Endothelial cell of umbilical vein (primary cell): ENCODE results near the gene NADK. TPM values are rescaled to one million over a fixed set of nuclear protein-coding genes. Genes with fewer than 3 reads are reported as not detected.

Experiments used
- BruUV-seq: library from RNA; stranded (reverse); fragments of 400-500 nt; replicated peaks from 2 replicates; lab custom pipeline; 2021; lab: Mats Ljungman, UMichigan
- CTCF ChIA-PET: fragments of 300-600, 350-600 bp; sonication (Branson Sonifier 250); formaldehyde crosslinking; loops from one replicate; lab custom pipeline; 2021; ENCODE audit warnings: antibody characterized with exemption, inconsistent platforms; lab: Charles Lee
- POLR2A ChIA-PET: fragments of 300-600, 350-600 bp; sonication (Branson Sonifier 250); formaldehyde crosslinking; loops from one replicate; lab custom pipeline; 2021; ENCODE audit warnings: antibody characterized with exemption, inconsistent platforms; lab: Charles Lee
- DNase-seq: peaks from one replicate; pipeline ENCODE4 v3.0.0-alpha.2; 2011; ENCODE audit warnings: low read depth, low spot score
- FAIRE-seq: peaks from 2 replicates; lab custom pipeline; 2011; peaks lifted over from hg19 to GRCh38; lab: Jason Lieb, UNC
- H2AFZ ChIP-seq: 2 replicates; pipeline ENCODE4 v1.6.0; 2012; ENCODE audit warnings: low read depth, low read length, control low read depth, inconsistent platforms
- H3K27ac ChIP-seq: 2 replicates; pipeline ENCODE4 v1.5.1; 2011; ENCODE audit warnings: low read depth, mild to moderate bottlenecking, control low read depth, low read length, moderate library complexity; ENCODE audit not compliant: insufficient read depth
- H3K27me3 ChIP-seq, 2 experiments: 2 replicates each; pipeline versions ENCODE4 v1.6.0 to v1.6.1; 2011; ENCODE audit warnings: low read length in 2 of 2, mixed read lengths in 1 of 2; ENCODE audit not compliant: control insufficient read depth in 2 of 2, insufficient read depth in 2 of 2
- H3K36me3 ChIP-seq, 2 experiments: 2 replicates in 1 of 2; 3 replicates in 1 of 2; pipeline ENCODE4 v1.5.1; 2011; ENCODE audit warnings: low read length in 2 of 2, mild to moderate bottlenecking in 1 of 2, moderate library complexity in 1 of 2; ENCODE audit not compliant: control insufficient read depth in 2 of 2, insufficient read depth in 2 of 2; ENCODE audit errors: extremely low read depth in 1 of 2
- H3K4me1 ChIP-seq: 3 replicates; pipeline ENCODE4 v1.5.1; 2011; ENCODE audit warnings: mild to moderate bottlenecking, low read length; ENCODE audit not compliant: control insufficient read depth, insufficient read depth; ENCODE audit errors: extremely low read depth
- H3K4me2 ChIP-seq: 2 replicates; pipeline ENCODE4 v1.6.1; 2011; ENCODE audit warnings: low read length, control low read depth, mixed read lengths; ENCODE audit not compliant: insufficient read depth
- H3K4me3 ChIP-seq, 3 experiments: fragments of 200-600 bp in 1 of 3; sonication (generic), shearing (Covaris generic) in 1 of 3; replicated peaks in 1 of 3; 2 replicates each; pipeline ENCODE4 v1.5.1; 2011 to 2016; ENCODE audit warnings: control low read depth in 3 of 3, low read length in 3 of 3, mild to moderate bottlenecking in 2 of 3, inconsistent platforms in 1 of 3, low read depth in 1 of 3, moderate library complexity in 1 of 3; ENCODE audit not compliant: insufficient read depth in 1 of 3
- H3K79me2 ChIP-seq: 2 replicates; pipeline ENCODE4 v1.6.0; 2012; ENCODE audit warnings: low read length, inconsistent platforms; ENCODE audit not compliant: control insufficient read depth, insufficient read depth
- H3K9ac ChIP-seq: replicated peaks from 2 replicates; pipeline ENCODE3; 2011; ENCODE audit warnings: low read length, control low read depth; ENCODE audit not compliant: insufficient read depth; ENCODE audit errors: extremely low read depth
- H3K9me1 ChIP-seq: replicated peaks from 3 replicates; pipeline ENCODE4 v1.6.0; 2011; ENCODE audit warnings: mild to moderate bottlenecking, low read length; ENCODE audit not compliant: control insufficient read depth, insufficient read depth; ENCODE audit errors: extremely low read depth
- H3K9me3 ChIP-seq: replicated peaks from 2 replicates; pipeline ENCODE4 v1.5.1; 2012; ENCODE audit warnings: low read length, inconsistent platforms; ENCODE audit not compliant: control insufficient read depth, insufficient read depth
- H4K20me1 ChIP-seq: replicated peaks from 2 replicates; pipeline ENCODE3; 2011; ENCODE audit warnings: mild to moderate bottlenecking, low read length; ENCODE audit not compliant: control insufficient read depth, insufficient read depth; ENCODE audit errors: extremely low read depth
- EZH2 ChIP-seq: IDR thresholded peaks from 2 replicates; pipeline ENCODE4 v1.6.1; 2012; ENCODE audit warnings: borderline replicate concordance, low read depth, mild to moderate bottlenecking, moderate library complexity, low read length, inconsistent platforms; ENCODE audit not compliant: severe bottlenecking
- FOS ChIP-seq: IDR thresholded peaks from 2 replicates; pipeline ENCODE4 v1.6.1; 2011; ENCODE audit warnings: mild to moderate bottlenecking, low read length, moderate library complexity, borderline replicate concordance; ENCODE audit not compliant: insufficient read depth
- GATA2 ChIP-seq: IDR thresholded peaks from 2 replicates; pipeline ENCODE4 v1.7.0; 2011; ENCODE audit warnings: low read depth, mild to moderate bottlenecking, moderate library complexity, mixed read lengths, low read length; ENCODE audit not compliant: insufficient read length, insufficient read depth
- JUN ChIP-seq: IDR thresholded peaks from 2 replicates; pipeline ENCODE4 v1.6.1; 2011; ENCODE audit warnings: borderline replicate concordance, low read depth; ENCODE audit not compliant: insufficient read length, insufficient read depth
- MYC ChIP-seq: IDR thresholded peaks from one replicate; pipeline ENCODE4 v1.6.1; 2011; ENCODE audit warnings: mild to moderate bottlenecking, low read depth, low read length
- POLR2A ChIP-seq: IDR thresholded peaks from 2 replicates; pipeline ENCODE4 v1.6.1; 2012; ENCODE audit warnings: low read depth, mild to moderate bottlenecking, control low read depth, low read length
- POLR2AphosphoS5 ChIP-seq: IDR thresholded peaks from 2 replicates; pipeline ENCODE4 v1.6.1; 2012; ENCODE audit warnings: low read depth, mild to moderate bottlenecking, control low read depth, low read length, moderate library complexity; ENCODE audit not compliant: insufficient read depth
- dilution Hi-C: fragments of 300-500 bp; cut with MboI; formaldehyde crosslinking; loops from one replicate; pipeline ENCODE4 v1.15.0; 2019; ENCODE audit warnings: low sequenced_read_pairs; ENCODE audit not compliant: extremely low pct_ligation_motif_present
- intact Hi-C: fragments of 100-400 bp; cut with micrococcal nuclease; formaldehyde crosslinking; loops from one replicate; pipeline ENCODE4 v1.10.0; 2022
- polyA plus RNA-seq, 4 experiments: library from polyadenylated mRNA; depleted of rRNA in 3 of 4; stranded (reverse) in 3 of 4; unstranded in 1 of 4; fragments of >200 nt; gene quantifications; 2 replicates each; pipeline versions ENCODE4 v1.2.1 to v1.2.3, GENCODE V29; 2011 to 2012; ENCODE audit warnings: missing spikeins in 1 of 4
- total RNA-seq: library from RNA; stranded (reverse); gene quantifications from 2 replicates; pipeline ENCODE4 v1.2.3, GENCODE V29; 2021
- TF ChIP-seq, protein P1 (sequence below): IDR thresholded peaks from 2 replicates; pipeline ENCODE4 v1.6.1; 2011; ENCODE audit not compliant: insufficient read depth, insufficient read length

NADK gene
- total and polyA plus RNA-seq, 2 donors (not counting 3 experiments of a cell fraction or from before 2014, with no cell fraction given), result 68.5 to 88.8 TPM

DNA sequence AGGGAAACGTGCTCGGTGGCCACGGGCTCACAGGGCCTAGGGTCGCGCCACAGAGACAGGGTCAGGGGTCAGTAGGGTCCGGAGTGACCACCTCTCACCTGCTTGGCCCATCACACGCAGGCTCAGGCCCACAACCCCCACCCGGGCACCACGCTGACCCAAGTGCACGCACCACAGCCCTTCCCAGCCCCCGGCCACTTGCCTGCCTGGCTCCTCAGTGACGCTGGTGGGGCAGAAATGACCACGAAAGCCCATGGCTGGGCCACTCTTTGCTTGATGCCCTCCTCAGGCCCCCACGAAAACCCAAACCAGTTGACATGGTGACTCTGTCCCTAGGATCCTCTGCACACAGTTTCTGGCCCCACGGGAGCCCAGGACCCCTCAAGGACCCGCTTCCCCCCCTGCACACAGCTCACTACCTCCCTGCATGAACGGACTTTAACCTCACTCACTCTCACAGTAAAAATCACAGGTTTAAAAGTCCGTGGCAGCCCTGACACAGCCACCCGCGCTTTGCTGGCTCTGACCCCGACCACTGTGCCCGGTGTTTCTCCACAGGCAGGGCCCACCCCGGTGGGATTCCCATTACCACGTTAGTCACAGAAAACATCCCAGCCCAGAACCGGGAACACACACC is 20.7 kb downstream of the NADK start:
- POLR2A ChIA-PET, result no interaction called here
- FAIRE-seq, result no peak

DNA sequence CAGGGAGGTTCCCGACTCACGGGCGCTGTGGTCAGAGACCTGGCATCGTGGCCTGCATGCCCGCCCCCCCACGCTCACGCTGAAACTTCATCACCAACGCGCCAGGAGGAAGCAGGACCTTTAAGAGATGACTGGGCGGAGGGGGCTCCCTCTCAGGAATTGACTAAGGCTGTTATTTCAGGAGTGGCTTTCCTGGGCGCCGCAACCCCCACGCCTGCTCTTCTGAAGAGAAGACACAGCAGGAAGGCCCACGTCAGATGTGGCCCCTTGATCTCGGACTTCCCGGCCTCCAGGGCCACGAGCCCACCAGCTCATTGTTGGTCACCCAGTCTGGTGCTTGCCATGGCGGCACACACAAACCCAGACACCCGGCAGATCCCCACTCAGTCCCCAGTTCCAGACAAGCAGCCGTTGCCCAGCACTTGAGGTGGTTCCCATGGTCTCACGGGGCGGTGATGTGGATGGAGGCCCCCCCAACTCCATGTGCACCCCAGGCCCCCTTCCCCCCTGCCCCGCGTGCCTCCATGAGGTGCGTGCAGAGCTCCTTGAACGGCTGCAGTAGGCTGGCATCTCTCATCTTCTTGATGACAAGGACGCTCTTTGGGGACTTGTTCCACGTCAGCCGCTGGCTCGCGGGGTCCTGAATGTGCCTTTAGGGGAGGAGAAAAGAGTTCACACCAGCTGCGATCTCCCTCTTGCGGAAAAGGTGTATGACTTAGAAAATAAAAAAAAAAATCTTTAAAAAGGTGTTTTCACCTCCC is 21.4 kb downstream of the NADK start:
- FAIRE-seq (no peak), DNase-seq (no peak)
- no TSS peak for BruUV-seq
- dilution Hi-C loops (no loop called here), intact Hi-C loops (no loop called here)
- no peak for TF ChIP-seq POLR2AphosphoS5
- TF ChIP-seq POLR2A, result no peak
- no peak for TF ChIP-seq EZH2
- TF ChIP-seq, protein P1, sequence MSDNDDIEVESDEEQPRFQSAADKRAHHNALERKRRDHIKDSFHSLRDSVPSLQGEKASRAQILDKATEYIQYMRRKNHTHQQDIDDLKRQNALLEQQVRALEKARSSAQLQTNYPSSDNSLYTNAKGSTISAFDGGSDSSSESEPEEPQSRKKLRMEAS, result no peak
- no peak for TF ChIP-seq MYC
- no peaks in the 10 kb centered on the region for H3K9me1 ChIP-seq
- ChIA-PET POLR2A (no interaction called here), CTCF (interaction anchor here (1.8 kb wide), 1 partner anchor 149 kb away, joined by 5 read pairs; no protein-coding TSS in a partner anchor)
- H4K20me1 ChIP-seq, result no peaks in the 10 kb centered on the region
- H2AFZ ChIP-seq, result no peak overlapping the region
- no peak overlapping the region for H3K4me3 ChIP-seq
- peaks cover 8% of the 10 kb centered on the region for H3K79me2 ChIP-seq
- H3K36me3 ChIP-seq, result peaks cover 4 to 43% of the 10 kb centered on the region in 2 experiments
- no peak overlapping the region for H3K27ac ChIP-seq
- no peaks in the 10 kb centered on the region for H3K27me3 ChIP-seq
- no peaks in the 10 kb centered on the region for H3K9me3 ChIP-seq
- H3K4me1 ChIP-seq, result no peaks in the 10 kb centered on the region
- no peak overlapping the region for H3K4me2 ChIP-seq
- no peak overlapping the region for H3K9ac ChIP-seq

More for the DNA sequence above, 20.7 kb downstream of the NADK start:
- Histone ChIP-seq H3K27ac (no peak overlapping the region), H3K9ac (no peak overlapping the region), H4K20me1 (no peaks in the 10 kb centered on the region), H3K9me3 (no peaks in the 10 kb centered on the region), H3K4me1 (no peaks in the 10 kb centered on the region), H3K36me3 (peaks cover 4 to 47% of the 10 kb centered on the region in 2 experiments), H3K4me2 (no peak overlapping the region), H3K27me3 (no peaks in the 10 kb centered on the region), H3K4me3 (no peak overlapping the region), H3K9me1 (no peaks in the 10 kb centered on the region), H2AFZ (no peak overlapping the region), H3K79me2 (peaks cover 8% of the 10 kb centered on the region)
- intact Hi-C loops (no loop called here), dilution Hi-C loops (no loop called here)
- CTCF ChIA-PET, result interaction anchor here (1.5 to 1.8 kb wide), 2 partner anchors 11 to 148 kb away, joined by 4 to 5 read pairs; no protein-coding TSS in a partner anchor
- no TSS peak for BruUV-seq
- TF ChIP-seq FOS (no peak), JUN (no peak), POLR2A (no peak), POLR2AphosphoS5 (no peak), GATA2 (no peak), EZH2 (no peak)
- TF ChIP-seq, protein P1, result no peak
- no peak for DNase-seq
